ENCODE measurements around the gene ABCD1.
"Not testable (repeated sequence)": the region's sequence is repeated elsewhere in the genome, so short reads cannot be mapped to it uniquely, and the experiment has no call there.

ABCD1 gene

DNA sequence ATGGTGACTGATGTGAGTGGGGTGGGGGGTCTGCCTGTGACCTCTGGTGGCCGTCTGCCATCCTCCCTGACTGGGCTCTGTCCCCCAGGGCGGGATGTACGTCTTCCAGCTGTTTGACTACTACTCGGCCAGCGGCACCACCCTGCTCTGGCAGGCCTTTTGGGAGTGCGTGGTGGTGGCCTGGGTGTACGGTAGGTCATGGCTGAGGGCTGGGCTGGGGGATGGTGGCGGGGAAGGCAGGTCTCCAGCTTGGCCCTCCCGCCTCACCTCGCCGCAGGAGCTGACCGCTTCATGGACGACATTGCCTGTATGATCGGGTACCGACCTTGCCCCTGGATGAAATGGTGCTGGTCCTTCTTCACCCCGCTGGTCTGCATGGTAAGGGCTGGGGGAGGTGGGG is 30.4 kb upstream of the ABCD1 start:
- DNase-seq (ENCODE audit: low read depth) = not testable (repeated sequence)

DNA sequence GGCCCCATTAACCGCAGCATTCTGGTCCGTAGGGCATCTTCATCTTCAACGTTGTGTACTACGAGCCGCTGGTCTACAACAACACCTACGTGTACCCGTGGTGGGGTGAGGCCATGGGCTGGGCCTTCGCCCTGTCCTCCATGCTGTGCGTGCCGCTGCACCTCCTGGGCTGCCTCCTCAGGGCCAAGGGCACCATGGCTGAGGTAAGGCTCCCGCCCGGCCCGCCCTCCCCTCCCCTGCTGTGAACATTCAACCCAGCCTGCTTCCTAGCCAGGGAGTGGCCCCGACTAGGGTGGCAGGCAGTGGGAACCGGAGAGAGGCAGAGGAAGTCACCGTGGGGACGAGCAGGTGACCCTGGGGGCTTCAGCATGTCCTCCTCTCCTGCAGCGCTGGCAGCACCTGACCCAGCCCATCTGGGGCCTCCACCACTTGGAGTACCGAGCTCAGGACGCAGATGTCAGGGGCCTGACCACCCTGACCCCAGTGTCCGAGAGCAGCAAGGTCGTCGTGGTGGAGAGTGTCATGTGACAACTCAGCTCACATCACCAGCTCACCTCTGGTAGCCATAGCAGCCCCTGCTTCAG is 29.9 kb upstream of the ABCD1 start:
- no peak for DNase-seq (ENCODE audit: low read depth)

DNA sequence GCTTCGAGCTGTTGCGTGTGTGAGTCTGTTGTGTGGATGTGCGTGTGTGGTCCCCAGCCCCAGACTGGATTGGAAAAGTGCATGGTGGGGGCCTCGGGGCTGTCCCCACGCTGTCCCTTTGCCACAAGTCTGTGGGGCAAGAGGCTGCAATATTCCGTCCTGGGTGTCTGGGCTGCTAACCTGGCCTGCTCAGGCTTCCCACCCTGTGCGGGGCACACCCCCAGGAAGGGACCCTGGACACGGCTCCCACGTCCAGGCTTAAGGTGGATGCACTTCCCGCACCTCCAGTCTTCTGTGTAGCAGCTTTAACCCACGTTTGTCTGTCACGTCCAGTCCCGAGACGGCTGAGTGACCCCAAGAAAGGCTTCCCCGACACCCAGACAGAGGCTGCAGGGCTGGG is 28.6 kb upstream of the ABCD1 start:
- DNase-seq (ENCODE audit: low read depth) = no peak

DNA sequence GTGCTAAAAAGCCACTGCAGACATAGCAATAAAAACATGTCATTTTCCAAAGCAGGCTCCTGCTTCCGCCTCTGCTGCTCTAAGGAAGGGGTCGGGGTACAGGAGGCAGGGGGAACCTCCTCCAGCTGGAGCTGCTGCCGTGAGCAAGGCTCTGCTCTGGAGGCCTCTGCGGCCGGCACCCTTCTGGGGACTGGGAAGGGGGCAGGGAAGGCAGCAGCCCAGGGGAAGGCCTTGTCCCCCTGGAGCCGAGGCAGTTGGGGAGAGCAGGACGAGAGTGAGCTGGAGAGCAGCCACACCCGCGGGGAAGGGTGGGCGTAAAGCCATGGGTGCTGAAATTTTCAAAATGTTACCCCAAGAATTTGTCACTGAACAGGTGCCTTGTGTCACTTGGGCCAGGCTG is 28.1 kb upstream of the ABCD1 start:
- DNase-seq (ENCODE audit: low read depth) = not testable (repeated sequence)

DNA sequence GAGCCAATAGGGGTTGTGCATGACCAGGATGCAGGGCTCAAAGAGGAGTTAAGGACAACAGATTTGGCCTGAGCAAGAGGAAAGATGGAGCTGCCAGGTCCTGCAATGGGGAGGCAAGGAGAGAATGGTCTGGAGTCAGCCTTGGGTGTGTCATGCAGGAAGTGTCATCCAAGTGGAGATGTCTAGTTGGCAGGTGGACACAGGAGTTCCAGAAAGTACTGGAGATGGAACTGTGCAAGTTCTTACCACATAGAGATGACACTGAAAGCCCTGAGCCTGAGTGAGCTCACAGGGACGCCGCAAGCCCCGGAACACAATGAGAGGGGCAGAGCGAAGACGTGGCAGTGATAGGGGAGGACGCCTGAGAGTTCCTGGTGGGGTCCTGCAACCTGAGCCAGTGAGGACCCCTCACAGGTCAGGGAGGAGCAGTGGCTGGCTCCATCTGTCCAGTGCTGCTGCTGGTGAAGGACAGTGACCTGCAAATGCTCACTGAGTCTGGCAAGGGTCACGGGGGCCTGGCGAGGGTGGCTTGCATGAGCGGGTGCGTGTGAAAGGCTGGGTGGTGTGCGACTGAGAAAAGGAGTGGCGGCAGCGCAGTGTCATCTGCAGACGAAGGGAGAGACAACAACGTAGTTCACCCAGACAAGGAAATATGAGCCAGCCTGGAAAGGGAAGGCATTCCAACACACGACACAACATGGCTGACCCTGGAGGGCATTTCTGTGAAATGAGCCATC is 27.5 kb upstream of the ABCD1 start:
- DNase-seq (ENCODE audit: low read depth) = not testable (repeated sequence)

DNA sequence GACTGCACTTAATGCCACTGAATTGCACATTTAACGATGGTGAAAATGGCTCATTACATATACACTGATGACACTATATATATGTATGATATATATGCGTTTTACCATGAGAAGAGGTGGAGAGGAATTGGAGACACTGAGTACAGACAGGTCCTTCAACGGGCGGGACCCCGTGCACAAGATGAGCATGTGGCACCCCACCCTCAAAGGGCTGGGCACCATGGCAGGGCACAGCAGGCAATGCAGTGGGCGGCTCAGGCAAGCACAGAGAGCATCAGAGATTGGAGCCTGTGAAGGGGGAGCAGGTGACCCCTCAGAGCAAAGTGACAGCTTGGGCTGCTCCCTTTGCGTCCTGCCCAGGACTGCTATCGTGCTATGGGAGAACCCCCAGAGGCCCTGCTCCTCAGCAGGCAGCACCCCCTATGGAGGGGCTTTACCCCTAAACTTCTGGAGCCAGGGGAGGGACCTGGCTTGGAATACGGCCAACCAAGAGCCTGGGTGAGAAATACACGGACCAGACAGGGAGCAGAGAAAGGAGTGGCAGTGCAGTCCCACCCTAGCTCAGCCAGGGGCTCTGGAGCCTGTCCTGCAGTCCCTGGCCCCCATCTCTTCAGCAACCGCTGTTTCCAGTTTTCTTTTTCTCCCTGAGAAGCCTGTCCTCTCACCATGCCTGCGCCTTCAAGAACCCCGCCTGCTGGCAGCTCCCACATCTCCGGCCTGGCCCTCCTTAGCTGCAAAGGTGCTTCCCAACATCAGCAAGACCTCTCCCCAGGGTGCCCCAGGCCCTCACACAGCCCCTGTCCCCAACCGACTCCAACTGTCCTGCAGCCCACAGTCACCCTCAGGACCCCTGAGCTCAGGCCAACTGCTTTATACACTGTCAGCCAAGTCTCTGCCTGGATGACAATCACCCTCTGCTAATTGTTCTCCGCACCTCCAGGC is 26.5 kb upstream of the ABCD1 start:
- no peak for DNase-seq (ENCODE audit: low read depth)

DNA sequence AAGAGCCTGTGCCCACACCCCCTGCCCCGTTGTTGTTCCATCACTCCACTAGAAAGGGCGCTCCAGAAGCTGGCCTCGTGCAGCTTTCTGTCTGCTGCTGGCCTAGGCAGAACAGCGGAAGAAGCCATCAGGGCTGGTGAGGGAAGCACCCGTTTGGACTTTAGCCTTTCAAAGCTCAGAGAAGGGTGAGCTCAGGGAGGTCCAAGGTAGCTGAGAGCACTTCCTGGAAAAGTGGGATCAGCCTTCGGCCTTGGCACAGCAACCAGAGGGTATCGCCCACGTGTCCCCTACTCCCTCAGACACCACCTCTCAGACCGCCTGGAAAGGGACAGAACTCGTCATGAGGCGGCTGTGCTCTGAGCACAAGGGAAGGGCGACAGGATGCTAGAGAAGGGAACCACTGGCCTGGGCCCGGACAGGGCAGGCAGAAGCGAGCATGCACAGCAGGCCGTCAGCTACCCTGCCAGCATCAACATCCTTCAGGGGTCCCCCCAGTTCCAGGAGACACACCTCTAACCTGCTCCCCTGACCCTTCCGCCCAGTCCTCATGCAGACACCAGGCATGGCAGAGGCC is 25.4 kb upstream of the ABCD1 start:
- DNase-seq (ENCODE audit: low read depth) = not testable (repeated sequence)

DNA sequence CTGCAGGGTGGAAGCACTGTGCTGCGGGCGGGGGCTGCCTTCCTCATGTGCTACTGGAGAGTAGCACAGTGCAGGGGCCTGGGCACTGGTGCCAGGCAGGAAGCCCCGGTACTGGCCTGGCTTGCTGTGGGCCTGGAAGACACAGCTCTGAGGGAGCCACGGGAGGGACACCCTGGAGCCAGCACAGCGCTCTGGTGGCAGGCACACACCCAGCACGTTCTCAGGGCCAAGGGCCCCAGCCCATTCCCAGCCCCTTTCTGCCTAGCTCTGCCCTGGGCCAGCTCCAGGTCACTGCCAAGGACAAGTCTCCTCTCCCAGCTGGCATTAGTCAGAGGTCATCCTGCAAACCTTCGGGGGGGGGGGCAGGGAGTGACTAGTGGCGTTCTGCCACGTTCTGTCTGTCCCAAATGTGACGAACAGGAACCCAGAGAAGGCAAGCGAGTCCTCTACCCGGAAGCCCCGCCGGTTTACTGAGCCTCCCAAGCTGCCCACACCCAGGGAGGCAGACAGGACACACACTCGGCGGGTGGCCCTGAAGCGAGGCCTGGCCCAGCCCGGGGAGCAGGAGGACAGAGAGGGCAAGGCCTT is 24.8 kb upstream of the ABCD1 start:
- not testable (repeated sequence) for DNase-seq (ENCODE audit: low read depth)

DNA sequence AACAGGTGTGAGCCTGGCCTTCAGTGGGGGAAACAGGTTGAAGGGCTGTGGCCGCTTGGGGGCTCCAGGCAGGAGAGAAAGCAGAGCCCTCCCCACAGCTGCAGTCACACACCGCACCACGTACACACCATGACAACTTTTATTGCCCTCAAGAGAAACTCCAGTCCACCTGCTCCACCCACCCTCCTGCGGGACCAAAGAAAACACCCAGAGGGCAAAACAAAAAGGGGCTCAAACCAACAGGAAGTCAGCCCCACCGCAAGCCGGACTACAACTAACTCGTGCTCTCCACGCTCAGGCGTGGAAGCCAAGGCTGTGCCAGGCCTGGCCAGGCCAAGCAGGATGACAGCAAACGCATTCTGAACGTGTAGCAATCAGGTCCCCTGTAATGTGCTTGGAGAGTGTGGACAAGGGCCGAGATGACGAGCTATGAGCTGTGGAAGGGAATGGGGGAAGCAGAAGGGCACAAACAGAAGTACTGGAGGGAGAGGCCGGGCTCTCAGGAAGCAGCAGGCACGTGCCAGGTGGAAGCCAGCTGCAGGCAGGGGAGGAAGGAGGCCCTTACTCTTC is 24.2 kb upstream of the ABCD1 start:
- DNase-seq (ENCODE audit: low read depth) = no peak

DNA sequence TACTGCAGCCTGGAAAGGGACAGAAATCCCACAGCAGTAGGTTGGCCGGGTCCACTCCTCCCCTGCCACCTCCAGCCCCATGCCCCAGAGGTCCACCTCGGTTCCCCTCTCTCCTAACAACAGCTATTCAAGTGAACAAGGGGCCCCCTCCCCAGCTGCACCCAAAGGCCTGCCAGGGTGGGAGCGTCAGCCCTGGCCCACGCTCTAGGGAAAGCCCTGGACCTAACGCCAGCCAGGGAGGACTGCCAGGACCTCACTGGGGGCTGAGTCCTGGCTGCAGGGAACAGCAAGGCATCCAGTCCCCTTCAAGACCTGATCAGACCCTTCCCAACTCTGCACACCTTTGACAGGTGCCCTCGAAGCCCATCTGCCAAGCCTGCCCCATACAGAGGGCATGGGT is 23.7 kb upstream of the ABCD1 start:
- DNase-seq (ENCODE audit: low read depth) = no peak

DNA sequence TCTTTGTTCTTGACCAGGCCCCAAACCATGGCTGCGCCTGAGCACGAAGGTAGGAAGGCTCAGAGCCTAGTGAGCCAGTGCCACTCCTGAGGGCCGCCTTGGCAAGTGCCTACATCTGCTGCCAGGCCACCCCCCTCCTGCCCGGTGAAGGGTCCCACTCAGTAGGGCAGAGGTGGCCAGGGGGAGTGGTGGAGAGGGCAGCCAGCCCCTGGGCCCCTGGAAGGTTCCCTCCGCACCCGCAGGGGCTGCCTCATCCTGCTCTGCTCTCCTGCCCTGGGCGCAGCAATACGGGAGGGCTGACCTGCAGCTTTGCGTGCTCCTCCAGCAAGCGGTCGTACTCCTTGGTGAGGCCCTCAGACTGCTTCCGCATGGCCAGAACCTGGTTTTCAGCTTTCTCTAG is 22.9 kb upstream of the ABCD1 start:
- DNase-seq (ENCODE audit: low read depth) = no peak

DNA sequence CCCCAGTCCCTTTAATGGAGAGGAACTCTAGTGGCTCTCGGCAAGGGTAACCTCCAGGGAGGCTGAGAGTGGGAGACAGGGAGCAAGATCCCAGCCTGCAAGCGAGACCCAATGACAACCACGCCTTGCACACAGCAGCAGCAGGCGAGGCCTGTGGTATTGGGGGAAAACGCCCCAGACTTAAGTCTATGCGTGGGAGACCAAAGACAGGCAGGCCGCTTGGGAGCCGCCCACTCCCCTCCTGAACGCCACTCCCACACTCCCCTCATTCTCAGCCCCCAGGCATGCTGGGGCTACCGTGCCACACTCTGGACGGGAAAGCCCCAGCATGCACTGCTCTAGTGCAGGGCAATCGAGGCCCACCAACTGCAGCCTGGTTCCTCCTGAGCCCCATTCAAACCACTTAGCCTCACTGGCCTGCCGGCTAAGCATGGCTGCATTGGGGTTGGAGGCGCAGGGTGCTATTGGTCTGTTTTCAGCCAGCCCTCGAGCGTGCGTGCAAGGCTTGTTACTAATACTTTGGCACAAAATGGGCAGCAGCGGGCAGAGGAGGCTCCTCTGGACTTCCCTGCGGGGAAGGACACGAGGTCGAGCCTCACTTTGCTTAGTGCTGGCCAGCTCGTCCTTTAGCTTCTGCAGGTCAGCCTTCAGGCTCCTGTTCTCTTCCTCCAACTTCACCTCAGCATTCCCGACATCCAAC is 22.2 kb upstream of the ABCD1 start:
- no peak for DNase-seq (ENCODE audit: low read depth)

DNA sequence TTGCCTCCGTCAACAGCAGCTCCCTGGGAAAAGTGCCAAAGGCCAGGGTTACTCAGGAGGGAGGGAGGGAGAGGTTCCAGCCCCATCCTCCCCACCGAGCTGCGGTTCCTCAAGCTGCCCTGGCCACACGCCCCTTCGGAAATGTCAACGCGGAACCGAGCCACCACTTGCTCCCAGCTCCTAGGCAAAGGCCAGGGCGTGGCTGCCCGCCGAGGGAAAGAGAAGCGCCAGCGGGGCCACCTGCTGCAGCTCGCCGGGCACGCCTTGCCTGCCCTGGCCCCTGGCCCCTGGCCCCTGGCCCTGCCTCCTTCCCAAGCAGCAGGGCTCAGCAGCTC is 21.7 kb upstream of the ABCD1 start:
- no peak for DNase-seq (ENCODE audit: low read depth)

DNA sequence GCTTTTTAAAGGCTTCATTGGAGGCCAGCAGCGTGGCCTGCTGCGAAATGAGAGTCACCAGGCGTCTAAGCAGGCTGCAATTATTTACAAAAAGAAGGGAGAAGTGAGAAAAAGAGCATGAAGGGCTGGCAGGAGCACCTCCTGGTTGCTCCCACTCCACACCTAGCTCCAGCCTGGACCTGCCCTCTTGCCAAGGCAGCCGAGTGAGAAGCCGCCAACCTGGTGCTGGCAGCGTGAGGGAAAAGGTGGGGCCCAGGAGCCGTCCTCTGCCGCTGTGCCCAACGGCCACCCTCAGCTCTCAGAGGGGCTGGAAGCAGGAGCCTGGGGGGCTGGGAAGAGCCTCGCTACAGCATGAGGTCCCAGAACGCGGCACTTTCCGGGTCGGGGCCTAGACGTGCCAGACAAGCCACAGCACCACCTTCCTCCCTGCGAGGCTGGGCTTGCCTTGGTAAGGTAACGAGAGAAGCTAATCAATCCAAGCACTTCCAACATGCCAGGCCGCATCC is 20.6 kb upstream of the ABCD1 start:
- no peak for DNase-seq (ENCODE audit: low read depth)

DNA sequence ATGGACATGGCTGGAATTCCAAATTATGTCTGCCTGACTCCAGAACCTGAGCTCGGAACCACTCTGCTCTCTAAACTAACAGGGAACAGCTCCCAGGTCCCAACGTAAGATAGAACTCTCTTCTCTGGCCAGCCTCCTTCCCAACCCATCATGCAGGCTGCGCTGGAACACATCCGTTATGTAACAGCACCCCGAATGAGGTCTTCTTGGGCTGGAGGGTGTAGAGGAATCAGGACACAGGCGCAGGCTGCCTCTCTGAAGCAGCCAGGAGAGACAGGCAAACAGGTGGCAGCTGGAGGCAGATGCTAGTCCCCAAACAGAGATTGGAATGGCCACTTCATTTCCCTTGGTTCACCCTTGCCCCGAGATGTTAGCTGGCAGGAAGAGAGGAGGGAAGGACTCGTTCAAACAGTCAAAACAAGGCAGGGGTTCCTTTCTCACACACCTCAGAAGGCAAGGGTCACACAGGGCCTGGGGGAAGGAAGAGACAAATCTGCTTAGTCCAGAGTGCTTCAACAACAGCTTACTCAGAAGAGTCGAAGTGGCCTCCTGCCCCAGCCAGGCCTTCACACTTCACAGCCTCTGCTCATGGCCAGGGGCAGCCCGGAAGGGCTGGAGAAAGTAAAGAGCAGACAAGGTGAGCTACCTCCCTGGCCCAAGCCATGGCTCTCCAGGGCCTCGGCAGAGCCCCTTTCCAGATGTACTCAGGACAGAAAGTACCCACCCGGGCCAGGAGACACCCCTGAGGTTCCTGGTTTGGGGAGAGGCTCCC is 19.8 kb upstream of the ABCD1 start:
- not testable (repeated sequence) for DNase-seq (ENCODE audit: low read depth)

DNA sequence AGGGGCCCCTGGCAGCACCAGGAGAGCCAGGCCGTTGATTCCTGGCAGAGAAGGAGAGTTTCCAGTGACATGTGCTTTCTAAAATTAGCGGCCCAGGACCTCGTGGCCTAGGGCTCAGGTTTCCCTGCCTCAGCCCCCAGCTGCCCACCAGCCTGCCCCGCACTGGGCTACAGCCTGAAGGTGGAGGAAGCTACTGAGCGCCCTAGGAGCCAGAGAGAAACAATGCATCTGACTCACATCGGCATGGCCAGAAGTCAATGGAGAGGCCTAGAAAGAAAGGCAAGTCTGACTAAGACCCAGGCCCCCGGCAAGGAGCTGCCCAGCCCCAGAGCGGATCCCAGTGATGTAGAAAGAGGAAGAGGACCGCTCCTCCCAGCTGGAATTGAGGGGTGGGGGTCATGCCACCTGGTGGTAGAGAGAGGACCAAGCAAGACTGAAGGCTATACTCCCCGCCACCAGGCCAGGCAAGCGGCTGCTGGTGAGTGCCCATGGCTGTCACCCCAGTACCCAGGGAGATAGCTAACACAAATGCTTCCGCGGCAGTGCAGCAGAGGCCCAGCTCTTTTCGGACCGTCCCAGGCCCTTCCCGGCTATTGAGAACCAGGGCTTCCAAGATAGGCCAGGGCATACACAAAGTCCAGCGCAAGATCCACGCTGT is 19.1 kb upstream of the ABCD1 start:
- not testable (repeated sequence) for DNase-seq (ENCODE audit: low read depth)

DNA sequence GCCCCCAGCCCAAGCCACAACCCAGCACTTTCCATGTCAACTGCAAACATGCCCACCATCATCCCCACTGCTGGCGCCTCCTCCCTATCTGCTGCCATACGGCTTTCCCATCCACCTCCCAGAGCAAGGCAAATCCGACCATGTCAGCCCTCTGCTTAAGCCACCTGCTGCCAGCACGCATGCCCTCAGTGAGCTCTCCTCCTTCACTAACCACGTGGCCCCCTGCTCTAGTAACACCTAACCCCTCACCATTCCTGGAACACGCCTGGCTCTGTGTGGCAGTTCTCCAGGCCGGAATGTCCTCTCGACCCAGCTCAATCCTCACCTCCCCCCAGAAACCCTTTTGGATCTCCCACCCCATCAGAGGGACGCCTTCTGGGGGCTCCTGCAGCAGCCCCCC is 17.9 kb upstream of the ABCD1 start:
- DNase-seq (ENCODE audit: low read depth) = no peak

DNA sequence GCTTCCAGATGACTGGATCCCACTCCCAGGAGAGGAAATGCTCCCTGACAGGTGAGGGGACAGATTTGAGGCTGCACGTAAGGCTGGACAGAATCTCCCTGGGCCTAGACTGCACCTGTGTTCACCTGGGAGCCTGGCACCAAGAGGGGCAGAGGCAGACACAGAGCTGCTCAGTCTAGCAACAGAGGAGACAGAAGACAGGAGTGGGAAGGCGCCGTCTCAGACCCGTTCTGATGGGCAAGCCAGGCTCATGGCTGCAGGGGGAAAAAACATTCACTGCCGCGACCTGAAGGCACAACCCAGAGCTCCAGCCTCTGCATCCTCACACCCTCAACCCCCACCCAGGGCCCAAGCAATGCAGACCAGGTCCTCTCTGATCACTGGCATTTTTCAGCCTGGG is 17.2 kb upstream of the ABCD1 start:
- DNase-seq (ENCODE audit: low read depth) = no peak

DNA sequence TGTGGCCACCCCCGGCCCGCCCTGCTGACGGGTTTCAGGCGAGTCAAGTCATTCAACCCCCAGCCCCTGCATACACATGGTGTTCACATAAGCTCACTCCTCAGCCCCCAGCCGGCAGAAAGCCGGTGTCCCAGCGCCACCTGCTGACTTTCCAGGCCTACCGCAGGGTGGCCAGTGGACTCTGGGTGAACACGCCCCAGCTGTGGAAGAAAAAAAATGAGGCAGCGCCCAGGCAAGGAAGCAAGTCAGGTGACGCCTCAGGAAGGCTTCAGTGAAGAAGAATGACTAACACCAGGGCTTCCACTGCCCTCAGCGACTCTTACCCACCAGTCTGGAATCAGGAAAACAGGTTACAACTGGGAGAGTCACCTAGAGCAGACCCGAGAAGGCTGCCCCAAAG is 16.2 kb upstream of the ABCD1 start:
- no peak for DNase-seq (ENCODE audit: low read depth)

All from stimulated activated CD8-positive, alpha-beta memory T cell treated with anti-CD3 and anti-CD28 coated beads, Interleukin-15, amount 100 ng/mL, for 1 hour (primary cell).